CD4-positive, alpha-beta T cell treated with Interferon alpha-2 for 1 hour (primary cell): Measurements from ENCODE around the gene CD19.
"Not testable (repeated sequence)": the region's sequence is repeated elsewhere in the genome, so short reads cannot be mapped to it uniquely, and the experiment has no call there.

Experiments
- DNase-seq, 2 donors: peaks; one replicate each; pipeline ENCODE4 v3.0.0-alpha.2; 2020 to 2022

The CD19 gene

GRCh38 chr16:28910086-28911031, 21.4 kb upstream of the CD19 start:
- no peak for DNase-seq

- DNase-seq = no peak
These were observed 19.2 kb upstream of the CD19 start for GRCh38 chr16:28912558-28912957.

GRCh38 chr16:28913946-28914724, 17.6 kb upstream of the CD19 start:
- no peak for DNase-seq

- DNase-seq = no peak
These were observed 16.6 kb upstream of the CD19 start for GRCh38 chr16:28915181-28915580.

- DNase-seq = no peak
These were observed 14.7 kb upstream of the CD19 start for GRCh38 chr16:28917095-28917494.

- DNase-seq = no peak
These were observed 13.1 kb upstream of the CD19 start for GRCh38 chr16:28918698-28919097.

GRCh38 chr16:28923231-28923587, 8.6 kb upstream of the CD19 start:
- DNase-seq = peak in 1 of 2 donors; percentile 14

GRCh38 chr16:28923652-28924398, 7.9 kb upstream of the CD19 start:
- DNase-seq = peak; percentile 12 to 78

- no peak for DNase-seq
These were observed 7.4 kb upstream of the CD19 start for GRCh38 chr16:28924399-28924761.

- DNase-seq = peak; percentile 94 to 95
These were observed 6.9 kb upstream of the CD19 start, which contains the start of gene RABEP2 for GRCh38 chr16:28924762-28925385. RABEP2 (minus strand) TSS chr16:28925238; CDS start chr16:28925163, 75 bp downstream.

- DNase-seq = peak; percentile 82 to 83
These were observed 6.2 kb upstream of the CD19 start for GRCh38 chr16:28925386-28926228.

GRCh38 chr16:28926284-28926683, 5.5 kb upstream of the CD19 start:
- not testable (repeated sequence) for DNase-seq

GRCh38 chr16:28927815-28928214, 4.0 kb upstream of the CD19 start:
- DNase-seq = no peak

- DNase-seq = no peak
These were observed 1.6 kb upstream of the CD19 start for GRCh38 chr16:28930203-28930602.

GRCh38 chr16:28930652-28931051, 1.1 kb upstream of the CD19 start:
- peak; percentile 7 to 48 for DNase-seq

GRCh38 chr16:28932339-28933141, 769 bp downstream of the CD19 start:
- DNase-seq = no peak

- no peak for DNase-seq
These were observed 1.4 kb downstream of the CD19 start for GRCh38 chr16:28933171-28933570.

GRCh38 chr16:28935346-28935745, 3.6 kb downstream of the CD19 start:
- no peak for DNase-seq

GRCh38 chr16:28935924-28936783, 4.4 kb downstream of the CD19 start:
- peak; percentile 89 to 90 for DNase-seq

GRCh38 chr16:28936784-28937155, 5.0 kb downstream of the CD19 start:
- no peak for DNase-seq
